Transverse colon (tissue), 4 donors: ENCODE measurements around the gene ERP44.

Experiments used
- EP300 ChIP-seq: sonication (generic); formaldehyde crosslinking; IDR thresholded peaks from one replicate; pipeline ENCODE4 v1.6.1; 2017; ENCODE audit warnings: antibody characterized with exemption, low read depth
- POLR2AphosphoS5 ChIP-seq, 3 donors: sonication (generic); formaldehyde crosslinking; IDR thresholded peaks; one replicate each; pipeline ENCODE4 v1.6.1; 2016; ENCODE audit warnings: antibody characterized with exemption in 3 of 3
- TF ChIP-seq, protein P1 (sequence below), 5 experiments: fragments of 200-600 bp in 3 of 5; fragments of 450-650 bp in 2 of 5; sonication (generic) in 3 of 5; IDR thresholded peaks; 1 replicate in 2 of 5; 2 replicates in 3 of 5; pipeline ENCODE4 v1.5.1; 2016 to 2017; ENCODE audit warnings: antibody characterized with exemption in 5 of 5, inconsistent platforms in 3 of 5, mild to moderate bottlenecking in 2 of 5, moderate library complexity in 1 of 5

DNA sequence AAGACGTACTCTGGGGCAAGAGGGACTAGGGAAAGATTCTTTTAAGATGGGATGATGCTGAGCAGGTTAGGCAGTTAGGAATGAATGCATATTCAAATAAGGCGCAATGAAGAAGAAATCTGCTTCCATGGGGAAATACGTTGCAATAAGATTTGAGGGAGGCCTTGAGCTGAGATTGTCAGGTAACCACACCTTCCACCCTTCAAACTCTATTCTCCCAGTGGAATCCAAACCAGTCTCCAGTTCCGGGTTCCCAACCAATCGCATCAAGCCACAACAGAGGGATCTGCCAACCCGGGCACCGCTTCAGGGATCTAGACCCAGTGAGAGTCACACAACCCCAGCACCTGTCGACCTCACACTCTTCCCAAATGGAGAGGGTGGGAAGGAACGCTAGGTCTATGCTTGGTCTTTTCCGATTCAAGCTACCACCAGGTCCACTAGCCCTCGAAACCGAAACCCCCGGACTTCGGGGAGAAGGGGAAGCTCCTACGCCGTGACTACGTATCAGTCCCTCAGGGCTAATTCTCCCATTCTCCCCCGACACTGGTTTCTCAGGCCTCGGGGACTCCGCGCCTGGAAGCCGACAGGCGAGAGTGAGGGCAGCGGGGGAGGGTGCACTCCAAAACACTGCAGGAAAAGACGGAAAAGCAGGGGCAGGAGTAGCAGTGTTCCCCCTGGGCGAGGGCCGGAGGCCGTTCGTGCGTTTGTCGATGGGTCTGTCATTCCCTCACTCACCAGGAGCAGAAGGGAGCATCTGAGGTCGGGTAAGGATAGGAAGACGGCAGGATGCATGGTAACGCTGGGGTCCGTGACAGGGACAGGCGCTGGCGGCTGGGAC is 534 bp downstream of the ERP44 start:
- TF ChIP-seq, protein P1, sequence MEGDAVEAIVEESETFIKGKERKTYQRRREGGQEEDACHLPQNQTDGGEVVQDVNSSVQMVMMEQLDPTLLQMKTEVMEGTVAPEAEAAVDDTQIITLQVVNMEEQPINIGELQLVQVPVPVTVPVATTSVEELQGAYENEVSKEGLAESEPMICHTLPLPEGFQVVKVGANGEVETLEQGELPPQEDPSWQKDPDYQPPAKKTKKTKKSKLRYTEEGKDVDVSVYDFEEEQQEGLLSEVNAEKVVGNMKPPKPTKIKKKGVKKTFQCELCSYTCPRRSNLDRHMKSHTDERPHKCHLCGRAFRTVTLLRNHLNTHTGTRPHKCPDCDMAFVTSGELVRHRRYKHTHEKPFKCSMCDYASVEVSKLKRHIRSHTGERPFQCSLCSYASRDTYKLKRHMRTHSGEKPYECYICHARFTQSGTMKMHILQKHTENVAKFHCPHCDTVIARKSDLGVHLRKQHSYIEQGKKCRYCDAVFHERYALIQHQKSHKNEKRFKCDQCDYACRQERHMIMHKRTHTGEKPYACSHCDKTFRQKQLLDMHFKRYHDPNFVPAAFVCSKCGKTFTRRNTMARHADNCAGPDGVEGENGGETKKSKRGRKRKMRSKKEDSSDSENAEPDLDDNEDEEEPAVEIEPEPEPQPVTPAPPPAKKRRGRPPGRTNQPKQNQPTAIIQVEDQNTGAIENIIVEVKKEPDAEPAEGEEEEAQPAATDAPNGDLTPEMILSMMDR (IDR thresholded peaks at IDR 0.05) = no peak
- TF ChIP-seq EP300 = no peak
- peak in 1 of 3 donors; percentile 8 for TF ChIP-seq POLR2AphosphoS5 (IDR thresholded peaks at IDR 0.05)
